GM18498 (cell line): ENCODE data around the gene COX10.
A peak's percentile ranks its signal among the peaks of the same experiment; 100 is the strongest.
"Not testable (repeated sequence)": the region's sequence is repeated elsewhere in the genome, so short reads cannot be mapped to it uniquely, and the experiment has no call there.

ENCODE experiments used
- ATAC-seq: cut with Tn5 transposase; IDR thresholded peaks from one replicate; pipeline ENCODE4 v1.9.1; 2021; ENCODE audit warnings: mild to moderate bottlenecking, moderate library complexity; ENCODE audit not compliant: unreplicated experiment

Gene COX10

GRCh38 chr17:14069251-14070021 is at the start of gene COX10:
Gene COX10 (plus strand): TSS chr17:14069504. CDS start chr17:14069606, 102 bp downstream.
- ATAC-seq, result peak; percentile 100

GRCh38 chr17:14021651-14022294 is 47.5 kb upstream of the COX10 start:
- not testable (repeated sequence) for ATAC-seq

- ATAC-seq, result not testable (repeated sequence)
Observed at GRCh38 chr17:14029755-14030154, 39.5 kb upstream of the COX10 start.

- ATAC-seq, result no peak
Observed at GRCh38 chr17:14032234-14032633, 37.1 kb upstream of the COX10 start.

- no peak for ATAC-seq
Observed at GRCh38 chr17:14033166-14033565, 36.1 kb upstream of the COX10 start.

GRCh38 chr17:14037453-14037852 is 31.9 kb upstream of the COX10 start:
- ATAC-seq, result no peak

GRCh38 chr17:14038206-14038605 is 31.1 kb upstream of the COX10 start:
- no peak for ATAC-seq

GRCh38 chr17:14042411-14042810 is 26.9 kb upstream of the COX10 start:
- ATAC-seq, result no peak

GRCh38 chr17:14044702-14045101 is 24.6 kb upstream of the COX10 start:
- no peak for ATAC-seq

- no peak for ATAC-seq
Observed at GRCh38 chr17:14046978-14047377, 22.3 kb upstream of the COX10 start.

GRCh38 chr17:14047591-14047990 is 21.7 kb upstream of the COX10 start:
- ATAC-seq, result no peak

- no peak for ATAC-seq
Observed at GRCh38 chr17:14048169-14048568, 21.1 kb upstream of the COX10 start.

- ATAC-seq, result no peak
Observed at GRCh38 chr17:14050616-14051015, 18.7 kb upstream of the COX10 start.

GRCh38 chr17:14051692-14052091 is 17.6 kb upstream of the COX10 start:
- no peak for ATAC-seq

- no peak for ATAC-seq
Observed at GRCh38 chr17:14052886-14053615, 16.3 kb upstream of the COX10 start.

GRCh38 chr17:14057591-14057990 is 11.7 kb upstream of the COX10 start:
- ATAC-seq, result no peak

- no peak for ATAC-seq
Observed at GRCh38 chr17:14058051-14058450, 11.3 kb upstream of the COX10 start.

GRCh38 chr17:14060706-14061105 is 8.6 kb upstream of the COX10 start:
- no peak for ATAC-seq

- no peak for ATAC-seq
Observed at GRCh38 chr17:14061666-14062560, 7.4 kb upstream of the COX10 start.

- no peak for ATAC-seq
Observed at GRCh38 chr17:14067347-14067746, 2.0 kb upstream of the COX10 start.
